DND-41 (cell line): ENCODE results near the gene NOL4L.

Experiments
- ATAC-seq: fragments of 200-7000 bp; cut with Tn5 transposase; 3 replicates; pipeline ENCODE4 v1.9.1; 2021; ENCODE audit warnings: low read depth; ENCODE audit not compliant: insufficient read depth
- DNase-seq: peaks from one replicate; pipeline ENCODE4 v3.0.0-alpha.2; 2020
- H2AFZ ChIP-seq: 2 replicates; pipeline ENCODE4 v1.6.0; 2012; ENCODE audit warnings: low read depth, low read length
- H3K27ac ChIP-seq: 2 replicates; pipeline ENCODE4 v1.5.1; 2012; ENCODE audit warnings: low read length, inconsistent platforms
- H3K27me3 ChIP-seq: fragments of 200-600 bp; sonication (generic); 2 replicates; pipeline ENCODE4 v1.6.0; 2012; ENCODE audit warnings: low read length, mild to moderate bottlenecking, inconsistent platforms; ENCODE audit not compliant: insufficient read depth, poor library complexity
- H3K36me3 ChIP-seq: 2 replicates; pipeline ENCODE4 v1.5.1; 2012; ENCODE audit warnings: low read length, inconsistent platforms; ENCODE audit not compliant: insufficient read depth
- H3K4me1 ChIP-seq: 2 replicates; pipeline ENCODE4 v1.5.1; 2012; ENCODE audit warnings: mild to moderate bottlenecking, low read length; ENCODE audit not compliant: insufficient read depth
- H3K4me2 ChIP-seq: 2 replicates; pipeline ENCODE4 v1.6.0; 2012; ENCODE audit warnings: mild to moderate bottlenecking, moderate library complexity, low read length, inconsistent platforms; ENCODE audit not compliant: insufficient read depth
- H3K4me3 ChIP-seq, 2 experiments: fragments of 200-600 bp in 1 of 2; shearing (Covaris generic) in 1 of 2; 2 replicates each; pipeline ENCODE4 v1.5.1; 2012 to 2016; ENCODE audit warnings: inconsistent platforms in 2 of 2, low read length in 2 of 2, mild to moderate bottlenecking in 2 of 2, low read depth in 1 of 2, moderate library complexity in 1 of 2
- H3K79me2 ChIP-seq: 2 replicates; pipeline ENCODE4 v1.6.0; 2012; ENCODE audit warnings: low read length, inconsistent platforms; ENCODE audit not compliant: insufficient read depth
- H3K9ac ChIP-seq: 2 replicates; pipeline ENCODE4 v1.6.0; 2012; ENCODE audit warnings: low read depth, mild to moderate bottlenecking, inconsistent platforms, low read length, moderate library complexity
- H3K9me3 ChIP-seq: 2 replicates; pipeline ENCODE4 v1.5.1; 2012; ENCODE audit warnings: low read length, moderate library complexity, mild to moderate bottlenecking, inconsistent platforms; ENCODE audit not compliant: insufficient read depth, severe bottlenecking
- H4K20me1 ChIP-seq: 2 replicates; pipeline ENCODE4 v1.6.0; 2012; ENCODE audit warnings: low read length; ENCODE audit not compliant: insufficient read depth
- EZH2 ChIP-seq: IDR thresholded peaks from 3 replicates; pipeline ENCODE4 v1.6.1; 2012; ENCODE audit warnings: borderline replicate concordance, low read depth, mild to moderate bottlenecking, moderate library complexity, low read length, inconsistent platforms; ENCODE audit not compliant: severe bottlenecking
- TF ChIP-seq, protein P1 (sequence below): IDR thresholded peaks from 2 replicates; pipeline ENCODE4 v1.5.1; 2012; ENCODE audit warnings: borderline replicate concordance, low read length, moderate library complexity, mild to moderate bottlenecking; ENCODE audit not compliant: poor library complexity, severe bottlenecking; ENCODE audit errors: extremely low read depth

The NOL4L gene, protein sequence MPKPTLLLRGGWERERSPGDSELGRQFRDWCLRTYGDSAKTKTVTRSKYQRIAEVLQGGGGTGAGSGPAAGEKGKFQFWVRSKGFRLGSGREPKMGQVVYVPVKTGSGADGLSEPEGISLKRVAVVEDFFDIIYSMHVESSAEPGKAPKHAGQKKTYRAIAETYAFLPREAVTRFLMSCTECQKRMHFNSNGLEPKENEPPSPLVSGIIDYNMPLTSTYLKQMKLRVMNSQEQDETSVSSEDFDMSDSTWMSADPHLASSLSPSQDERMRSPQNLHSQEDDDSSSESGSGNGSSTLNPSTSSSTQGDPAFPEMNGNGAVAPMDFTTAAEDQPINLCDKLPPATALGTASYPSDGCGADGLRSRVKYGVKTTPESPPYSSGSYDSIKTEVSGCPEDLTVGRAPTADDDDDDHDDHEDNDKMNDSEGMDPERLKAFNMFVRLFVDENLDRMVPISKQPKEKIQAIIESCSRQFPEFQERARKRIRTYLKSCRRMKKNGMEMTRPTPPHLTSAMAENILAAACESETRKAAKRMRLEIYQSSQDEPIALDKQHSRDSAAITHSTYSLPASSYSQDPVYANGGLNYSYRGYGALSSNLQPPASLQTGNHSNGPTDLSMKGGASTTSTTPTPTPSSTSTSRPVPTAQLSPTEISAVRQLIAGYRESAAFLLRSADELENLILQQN

DNA sequence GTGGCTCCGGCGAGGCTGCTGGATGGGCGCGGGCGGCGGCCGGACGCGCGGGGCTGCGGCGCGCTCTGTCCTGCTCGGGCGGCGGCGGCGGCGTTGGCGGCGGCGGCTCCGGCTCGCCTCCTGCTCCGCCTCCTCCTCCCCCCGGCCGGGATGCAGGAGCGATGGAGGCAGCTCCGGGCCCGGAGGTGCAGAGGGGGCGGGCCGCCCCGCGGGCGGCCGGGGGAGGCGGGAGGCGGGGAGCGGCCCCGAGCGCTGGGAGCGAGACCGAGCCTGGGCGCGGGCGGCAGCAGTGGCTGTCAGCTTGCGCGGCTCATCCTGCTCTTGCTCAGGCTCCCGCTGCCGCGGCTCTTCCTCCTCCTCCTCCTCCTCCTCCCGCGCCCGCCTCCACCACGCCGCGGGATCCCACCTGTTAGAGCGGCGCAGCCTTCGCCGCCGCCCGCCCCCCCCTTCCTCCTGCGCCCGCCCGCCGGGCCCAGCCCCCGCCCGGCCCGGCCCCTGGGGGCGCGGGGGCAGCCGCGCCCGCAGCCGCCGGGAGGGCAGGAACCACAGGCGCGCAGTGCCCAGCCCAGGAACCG, at the start of gene NOL4L:
TSS of gene NOL4L (minus strand) at position 323 of the 575 bp plus-strand sequence. CDS start 443 bp downstream, outside the sequence.
- Histone ChIP-seq H3K27ac (peak within 1 kb of the TSS; percentile 70; the same call in 1 of the 2 replicates), H2AFZ (peak within 1 kb of the TSS; percentile 89), H3K4me2 (peak within 1 kb of the TSS; percentile 98), H3K4me3 (peak within 1 kb of the TSS; percentile 59 to 88; a peak in 3 of 4 replicates), H3K9ac (peak within 1 kb of the TSS; percentile 81), H3K4me1 (peaks cover 30% of the 10 kb centered on the region), H3K36me3 (no peaks in the 10 kb centered on the region; the same call in 1 of the 2 replicates), H3K79me2 (peaks cover 32% of the 10 kb centered on the region), H4K20me1 (peaks cover 39% of the 10 kb centered on the region), H3K27me3 (peaks cover 4% of the 10 kb centered on the region), H3K9me3 (no peaks in the 10 kb centered on the region)
- ATAC-seq (peak; percentile 74), DNase-seq (peak; percentile 83)
- TF ChIP-seq, protein P1, sequence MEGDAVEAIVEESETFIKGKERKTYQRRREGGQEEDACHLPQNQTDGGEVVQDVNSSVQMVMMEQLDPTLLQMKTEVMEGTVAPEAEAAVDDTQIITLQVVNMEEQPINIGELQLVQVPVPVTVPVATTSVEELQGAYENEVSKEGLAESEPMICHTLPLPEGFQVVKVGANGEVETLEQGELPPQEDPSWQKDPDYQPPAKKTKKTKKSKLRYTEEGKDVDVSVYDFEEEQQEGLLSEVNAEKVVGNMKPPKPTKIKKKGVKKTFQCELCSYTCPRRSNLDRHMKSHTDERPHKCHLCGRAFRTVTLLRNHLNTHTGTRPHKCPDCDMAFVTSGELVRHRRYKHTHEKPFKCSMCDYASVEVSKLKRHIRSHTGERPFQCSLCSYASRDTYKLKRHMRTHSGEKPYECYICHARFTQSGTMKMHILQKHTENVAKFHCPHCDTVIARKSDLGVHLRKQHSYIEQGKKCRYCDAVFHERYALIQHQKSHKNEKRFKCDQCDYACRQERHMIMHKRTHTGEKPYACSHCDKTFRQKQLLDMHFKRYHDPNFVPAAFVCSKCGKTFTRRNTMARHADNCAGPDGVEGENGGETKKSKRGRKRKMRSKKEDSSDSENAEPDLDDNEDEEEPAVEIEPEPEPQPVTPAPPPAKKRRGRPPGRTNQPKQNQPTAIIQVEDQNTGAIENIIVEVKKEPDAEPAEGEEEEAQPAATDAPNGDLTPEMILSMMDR: no peak
- no peak for TF ChIP-seq EZH2

DNA sequence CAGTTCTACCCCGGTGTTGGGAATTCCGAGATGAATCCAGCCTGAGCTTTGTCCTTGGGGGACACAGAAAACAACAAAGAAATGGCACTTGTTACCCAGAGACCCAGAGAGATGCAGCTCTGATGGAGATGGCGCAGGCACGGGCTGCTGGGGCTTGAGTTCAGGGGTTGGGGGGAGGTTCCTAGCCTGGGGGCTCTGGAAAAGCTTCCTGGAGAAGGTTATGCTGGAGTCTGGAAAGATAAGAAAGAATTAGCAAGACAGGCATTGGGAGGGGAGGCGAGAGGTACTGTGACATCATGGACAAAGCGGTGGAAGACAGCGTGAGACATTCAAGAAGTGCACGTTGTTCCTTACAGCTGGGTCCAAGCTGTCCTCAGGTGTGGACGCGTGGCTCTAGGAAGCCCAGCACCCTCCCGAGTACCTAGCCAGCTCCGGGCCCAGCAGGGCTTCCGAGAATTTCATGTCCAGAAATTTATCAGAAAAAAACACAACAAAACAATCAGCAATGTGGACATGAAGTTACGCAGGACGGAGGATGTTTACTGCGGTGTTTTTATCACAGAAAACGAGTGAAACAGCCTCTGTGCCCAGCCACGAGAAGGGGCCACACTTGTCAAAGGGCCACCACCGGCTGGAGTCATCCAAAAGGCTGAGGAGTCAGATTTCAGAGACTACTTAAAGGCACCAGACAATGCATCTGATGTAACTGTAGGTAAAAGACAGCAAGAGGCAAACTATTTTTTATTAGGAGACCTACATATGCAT, 49.1 kb upstream of the NOL4L start:
- TF ChIP-seq, protein P1: no peak
- no peak for TF ChIP-seq EZH2
- no peaks in the 10 kb centered on the region for H3K4me1 ChIP-seq

DNA sequence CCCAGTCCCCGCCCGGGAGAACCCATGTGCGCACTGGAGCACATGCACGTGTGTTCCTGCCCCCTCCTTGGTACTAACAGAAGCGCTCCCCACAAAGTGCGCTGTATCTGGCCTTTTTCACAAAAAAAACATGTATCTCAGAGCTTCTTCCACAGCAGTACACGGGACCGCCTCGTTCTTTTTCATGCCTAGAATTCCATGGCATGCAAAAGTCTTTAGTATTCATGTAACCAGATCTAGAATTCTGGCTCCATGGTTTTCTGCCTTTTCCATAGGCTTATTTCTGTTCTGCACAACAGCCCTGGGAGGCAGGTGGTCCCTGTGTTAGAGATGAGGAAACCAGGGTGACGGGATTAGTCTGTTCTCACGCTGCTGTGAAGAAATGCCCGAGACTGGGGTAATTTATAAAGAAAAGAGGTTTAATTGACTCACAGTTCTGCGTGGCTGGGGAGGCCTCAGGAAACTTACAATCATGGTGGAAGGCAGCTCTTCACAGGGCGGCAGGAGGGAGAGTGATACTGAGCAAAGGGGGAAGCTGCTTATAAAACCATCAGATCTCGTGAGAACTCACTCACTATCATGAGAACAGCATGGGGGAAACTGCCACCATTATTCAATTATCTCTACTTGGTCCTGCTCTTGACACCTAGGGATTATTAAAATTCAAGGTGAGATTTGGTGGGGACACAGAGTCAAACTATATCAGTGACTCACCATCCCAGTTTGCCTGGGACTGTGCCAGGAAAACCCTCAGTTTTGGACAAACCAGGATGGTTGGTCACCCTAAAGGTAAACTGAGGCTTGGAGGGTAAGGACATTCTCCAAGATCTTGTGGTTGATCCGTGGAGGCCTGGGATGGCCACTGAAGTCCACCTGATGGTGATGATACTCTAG, 47.6 kb upstream of the NOL4L start:
- Histone ChIP-seq H2AFZ (no peak overlapping the region), H3K36me3 (no peaks in the 10 kb centered on the region), H3K4me2 (no peak overlapping the region), H3K79me2 (no peaks in the 10 kb centered on the region), H3K9me3 (no peaks in the 10 kb centered on the region), H3K9ac (no peak overlapping the region), H3K4me1 (no peaks in the 10 kb centered on the region), H4K20me1 (no peaks in the 10 kb centered on the region), H3K27ac (no peak overlapping the region), H3K4me3 (no peak overlapping the region), H3K27me3 (no peaks in the 10 kb centered on the region)
- TF ChIP-seq EZH2: no peak
- TF ChIP-seq, protein P1: no peak
- DNase-seq: no peak
- no peak for ATAC-seq

More for the DNA sequence above, 49.1 kb upstream of the NOL4L start:
- H3K79me2 ChIP-seq: no peaks in the 10 kb centered on the region
- no peak for ATAC-seq
- H4K20me1 ChIP-seq: no peaks in the 10 kb centered on the region
- H3K27ac ChIP-seq: no peak overlapping the region
- H2AFZ ChIP-seq: no peak overlapping the region
- no peak overlapping the region for H3K4me2 ChIP-seq
- DNase-seq: no peak
- no peak overlapping the region for H3K4me3 ChIP-seq
- no peak overlapping the region for H3K9ac ChIP-seq
- H3K9me3 ChIP-seq: no peaks in the 10 kb centered on the region
- H3K27me3 ChIP-seq: no peaks in the 10 kb centered on the region
- no peaks in the 10 kb centered on the region for H3K36me3 ChIP-seq
